Body of pancreas (tissue), 4 donors: ENCODE results near the gene FEV.

ENCODE experiments used
- CTCF ChIP-seq, 7 experiments: fragments of 450-650 bp in 4 of 7; fragments of 200-600 bp in 3 of 7; sonication (generic) in 3 of 7; IDR thresholded peaks; one replicate each; pipeline ENCODE4 v1.5.1; 2016 to 2019; ENCODE audit warnings: antibody characterized with exemption in 7 of 7
- POLR2A ChIP-seq, 3 donors: fragments of 450-650 bp; IDR thresholded peaks; one replicate each; pipeline ENCODE4 v1.6.1; 2016; ENCODE audit warnings: antibody characterized with exemption in 3 of 3, mild to moderate bottlenecking in 2 of 3

- TF ChIP-seq POLR2A (IDR thresholded peaks at IDR 0.05) (no peak), CTCF (IDR thresholded peaks at IDR 0.05) (no peak)
Observed at GRCh38 chr2:219022616-219023015, 37.6 kb upstream of the FEV start.
